CD4-positive, alpha-beta T cell treated with Interleukin-6 for 4 hours (primary cell): ENCODE data around the gene XRCC3.

Experiments
- DNase-seq: peaks from one replicate; pipeline ENCODE4 v3.0.0-alpha.2; 2020; ENCODE audit warnings: mixed read lengths

XRCC3 gene

GRCh38 chr14:103715052-103716000 lies at the start of gene XRCC3, which contains the start of gene ZFYVE21:
TSS of gene XRCC3 (minus strand) at chr14:103715451. CDS start at chr14:103711087, 4,364 bp downstream.
TSS of gene ZFYVE21 (plus strand) at chr14:103715810. CDS start at chr14:103715842, 32 bp downstream.
- peak; percentile 100 for DNase-seq

- no peak for DNase-seq
These were observed 48.7 kb upstream of the XRCC3 start for GRCh38 chr14:103763730-103764488.

GRCh38 chr14:103762541-103762940 lies 47.3 kb upstream of the XRCC3 start:
- no peak for DNase-seq

GRCh38 chr14:103762036-103762435 lies 46.8 kb upstream of the XRCC3 start:
- no peak for DNase-seq

GRCh38 chr14:103758059-103758776 lies 43.0 kb upstream of the XRCC3 start:
- no peak for DNase-seq

DNA sequence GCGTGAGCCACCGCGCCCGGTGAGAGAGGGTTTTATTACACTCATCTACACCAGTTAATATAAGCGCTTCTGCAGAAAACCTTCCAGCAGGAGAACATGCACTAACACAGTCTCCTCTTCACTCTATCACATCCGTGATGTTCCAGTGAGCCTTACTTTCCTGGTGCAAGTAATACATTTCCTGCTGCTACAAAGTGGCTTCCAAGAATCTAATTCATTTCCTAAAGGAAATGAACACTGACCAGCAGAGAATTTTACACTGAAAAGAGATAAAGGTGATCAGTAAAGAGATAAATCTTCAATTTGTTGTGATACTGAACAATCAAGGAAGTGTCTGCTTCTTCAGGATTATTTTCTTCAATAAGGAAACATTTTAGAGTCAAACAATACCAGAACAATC lies 39.8 kb upstream of the XRCC3 start:
- no peak for DNase-seq

- DNase-seq: no peak
These were observed 38.5 kb upstream of the XRCC3 start for GRCh38 chr14:103753774-103754173.

DNA sequence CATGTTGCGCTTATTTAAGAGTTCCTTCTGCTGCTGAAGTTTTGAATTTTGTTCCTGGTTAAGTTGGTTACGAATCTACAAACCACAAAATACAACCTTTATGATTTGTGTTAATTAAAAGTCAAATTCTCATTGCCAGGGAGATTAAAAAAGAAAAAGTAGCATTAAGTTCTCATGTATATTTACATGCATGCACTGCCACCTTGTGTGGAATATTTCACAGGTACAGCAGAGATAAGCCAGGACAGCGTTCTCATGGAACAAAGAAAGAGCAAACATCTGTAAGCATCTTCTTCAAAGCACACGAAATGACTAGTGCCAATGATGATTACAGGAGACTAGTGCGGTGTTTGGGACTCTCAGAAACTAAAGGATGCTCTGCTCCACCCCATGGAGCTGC lies 34.6 kb upstream of the XRCC3 start:
- no peak for DNase-seq

DNA sequence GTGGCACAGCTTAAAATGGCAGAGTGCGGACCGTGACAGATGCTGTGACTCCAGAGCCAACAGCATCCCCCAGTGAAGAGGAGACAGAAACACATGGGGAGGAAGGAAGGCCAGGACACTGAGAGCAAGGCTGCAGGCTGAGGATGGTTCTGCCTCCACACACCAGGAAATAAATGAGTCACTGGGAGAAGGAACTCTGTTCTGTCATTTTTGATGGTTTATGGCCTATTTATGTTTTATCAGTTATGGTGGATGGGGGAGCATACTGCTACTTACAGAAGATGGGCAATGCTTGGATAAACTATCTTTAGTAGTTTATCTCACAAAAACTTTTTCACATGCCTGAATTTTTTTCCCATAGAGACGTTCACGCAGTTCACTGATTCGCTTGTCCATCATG lies 34.2 kb upstream of the XRCC3 start:
- no peak for DNase-seq

- DNase-seq: peak; percentile 68
These were observed 33.2 kb upstream of the XRCC3 start for GRCh38 chr14:103748534-103748857.

DNA sequence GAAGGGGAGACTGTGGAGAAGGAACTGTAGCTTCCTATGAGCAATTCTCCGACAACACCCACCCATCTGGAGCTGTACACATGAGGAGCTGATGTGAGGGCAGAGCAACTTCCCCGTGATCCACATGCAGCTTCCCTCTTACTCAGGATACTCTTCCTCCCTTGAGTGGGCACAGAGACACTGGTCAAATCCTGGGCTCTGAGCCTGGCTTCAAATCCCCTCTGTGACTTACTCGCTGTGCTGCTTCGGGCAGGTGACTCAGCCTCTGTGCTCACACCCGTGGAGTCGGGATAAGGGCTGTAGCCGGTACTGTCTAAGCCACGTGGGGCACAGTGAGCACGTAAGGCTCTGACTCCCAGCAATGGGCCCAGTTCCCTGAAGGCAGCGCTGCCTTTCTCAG lies 31.4 kb upstream of the XRCC3 start:
- DNase-seq: no peak

DNA sequence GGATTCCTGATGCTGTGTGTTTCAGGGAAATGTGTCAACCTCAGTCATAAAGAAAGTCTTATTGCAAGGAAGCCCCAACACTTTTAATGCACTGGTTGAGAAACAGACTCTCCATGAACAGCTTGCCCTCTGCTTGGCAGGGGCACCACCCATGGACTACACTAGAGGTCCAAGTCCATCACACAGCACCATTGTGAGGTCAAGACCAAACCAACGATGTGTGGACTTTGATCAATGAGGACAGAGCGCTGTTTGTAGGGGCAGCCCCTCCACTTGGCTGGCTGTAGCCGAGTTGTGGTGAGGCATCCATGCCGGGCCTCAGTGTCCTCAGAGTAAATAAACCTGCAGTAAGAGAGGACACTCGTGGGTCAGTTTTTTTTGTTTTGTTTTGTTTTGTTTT lies 30.2 kb upstream of the XRCC3 start:
- DNase-seq: no peak

- DNase-seq: no peak
These were observed 29.6 kb upstream of the XRCC3 start for GRCh38 chr14:103744621-103745395.

DNA sequence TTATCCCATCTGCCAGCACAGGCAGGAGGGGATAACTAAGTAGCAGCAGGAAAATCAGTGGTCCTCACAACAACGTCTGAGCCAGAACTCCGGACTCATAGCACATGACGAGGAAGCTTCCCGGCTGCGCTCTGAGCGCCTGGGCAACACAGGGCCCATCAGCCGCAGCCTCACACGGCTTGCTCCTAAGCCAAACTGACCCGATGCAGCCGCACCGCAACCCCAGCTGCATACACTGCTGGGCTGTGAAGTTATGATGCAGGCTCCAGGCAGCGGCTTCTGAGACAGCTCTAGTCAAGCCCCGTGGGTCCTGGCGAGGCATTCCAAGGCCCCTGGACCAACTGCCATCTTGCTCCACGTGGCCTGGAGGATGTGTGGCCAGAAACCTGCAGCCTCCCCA lies 28.4 kb upstream of the XRCC3 start:
- DNase-seq: no peak

DNA sequence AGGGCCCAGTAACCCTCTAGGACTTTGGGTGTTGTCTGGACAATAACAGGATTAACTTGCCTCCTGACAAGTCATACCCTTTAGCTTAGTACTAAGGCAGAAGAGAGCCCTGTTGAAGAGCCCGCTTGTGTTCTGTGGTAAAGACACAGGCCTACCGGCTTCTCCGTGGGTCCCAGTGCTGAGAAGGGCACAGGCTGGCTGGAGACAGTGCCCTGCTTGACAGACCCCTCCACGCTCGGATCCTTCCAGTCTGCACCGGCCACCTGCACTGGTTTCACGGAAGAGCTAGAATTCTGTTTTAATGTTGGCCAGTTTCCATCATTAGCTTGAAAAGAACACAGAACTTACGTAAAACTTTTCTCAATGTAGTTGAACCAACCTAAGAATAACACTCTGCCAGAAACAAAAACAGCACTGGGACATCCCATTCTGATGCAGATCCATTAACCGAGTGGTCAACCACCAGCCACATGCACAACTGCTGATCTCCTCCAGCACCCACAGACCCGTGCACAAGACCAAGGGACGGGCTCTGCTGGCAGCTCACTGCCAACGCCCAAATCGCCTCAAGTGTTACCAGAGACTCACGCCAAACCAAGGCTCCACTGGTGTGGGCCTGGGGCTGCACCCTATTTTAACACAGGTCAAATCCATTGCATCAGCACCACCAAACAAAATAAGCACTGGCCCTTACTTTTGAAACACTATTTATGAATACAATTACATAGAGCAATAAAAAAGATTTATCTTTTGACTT lies 27.4 kb upstream of the XRCC3 start:
- no peak for DNase-seq

DNA sequence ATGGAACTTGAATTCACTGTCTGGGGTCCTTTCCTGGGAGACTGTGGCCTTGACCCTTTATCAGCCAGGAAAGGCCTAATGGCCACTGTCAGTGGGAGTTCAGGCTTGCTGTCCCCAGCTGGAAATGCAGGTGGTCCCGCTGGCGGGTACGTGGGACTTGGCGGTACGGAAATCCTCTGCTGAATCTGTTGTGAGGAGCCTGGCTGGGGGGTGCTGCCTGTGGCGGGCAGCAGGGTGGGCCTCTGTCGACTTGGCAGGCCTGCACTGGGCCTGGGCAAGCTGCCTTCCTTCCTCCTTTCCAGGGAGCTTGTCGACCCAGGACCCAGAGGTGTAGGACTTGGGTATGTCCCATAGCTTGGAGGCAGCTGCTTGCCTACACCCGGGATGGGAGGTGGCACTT lies 26.6 kb upstream of the XRCC3 start:
- no peak for DNase-seq

DNA sequence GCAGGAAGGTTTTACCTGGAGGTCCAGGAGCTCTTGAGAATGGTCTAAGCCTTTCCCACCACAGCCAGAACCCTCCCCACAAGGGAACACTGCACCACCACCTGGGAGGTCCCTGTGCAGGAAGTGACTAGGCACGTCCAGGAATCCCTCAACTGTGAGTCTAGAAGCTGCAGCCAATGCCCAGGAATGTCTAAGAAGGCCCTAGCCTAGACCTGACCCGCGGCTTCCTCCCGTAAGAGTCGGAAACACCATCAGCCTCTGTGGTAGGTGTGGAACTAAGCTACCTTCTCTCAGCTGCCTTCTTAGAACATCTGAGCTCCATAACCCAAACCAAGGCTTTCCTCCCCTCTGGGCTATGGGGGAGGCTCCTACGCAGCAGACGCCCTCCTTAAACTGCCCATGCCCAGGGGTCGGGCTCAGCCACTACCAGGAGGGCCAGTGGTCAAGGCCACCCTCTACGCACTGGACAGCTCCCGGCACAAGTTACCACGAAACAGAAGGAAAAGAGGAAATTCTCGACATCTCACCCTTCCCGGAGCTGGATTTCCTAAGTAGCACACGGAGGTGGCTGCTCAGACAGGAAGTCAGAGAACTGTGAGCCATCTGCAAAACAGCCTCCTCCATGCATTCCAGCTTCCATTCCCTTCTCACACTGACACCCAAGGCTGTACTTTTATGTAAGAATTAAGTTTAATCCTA lies 25.9 kb upstream of the XRCC3 start:
- DNase-seq: no peak

DNA sequence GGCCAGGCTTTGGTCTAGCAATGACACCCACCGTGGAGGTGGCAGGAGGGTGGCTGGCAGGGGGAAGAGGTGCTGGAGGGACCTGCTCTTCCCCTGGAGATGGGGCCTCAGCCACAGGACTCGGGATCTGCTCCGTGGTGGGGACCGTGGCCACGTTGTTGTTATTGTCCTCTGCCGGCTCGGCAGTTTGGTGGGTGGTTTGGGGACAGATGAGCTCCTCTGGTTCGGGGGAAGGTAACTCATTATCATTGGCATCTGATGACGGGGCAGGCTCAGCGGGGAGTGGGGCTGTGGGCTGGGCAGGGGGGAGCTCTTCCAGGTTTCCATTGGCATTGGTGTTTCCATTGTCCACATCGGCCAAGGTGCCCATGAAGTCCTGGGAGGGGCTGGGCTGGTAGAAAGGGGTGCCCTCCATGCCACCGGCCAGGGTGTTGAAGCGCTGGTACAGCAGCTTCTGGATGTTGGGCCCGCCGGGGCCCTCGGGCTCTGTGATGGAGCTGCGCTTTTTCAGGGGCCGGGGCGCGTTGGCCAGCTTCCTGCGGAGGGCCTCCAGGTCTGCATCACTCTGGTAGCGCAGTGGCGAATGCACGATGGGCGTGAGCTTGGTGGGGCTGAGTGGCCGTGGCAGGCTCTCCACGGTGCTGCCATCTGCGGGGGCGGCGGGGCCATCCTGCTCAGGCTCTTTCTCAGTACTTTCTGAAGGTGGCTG lies 24.7 kb upstream of the XRCC3 start:
- DNase-seq: no peak

GRCh38 chr14:103739466-103739792 lies 24.2 kb upstream of the XRCC3 start:
- DNase-seq: no peak

- DNase-seq: no peak
These were observed 23.6 kb upstream of the XRCC3 start for GRCh38 chr14:103738701-103739451.
